Tibial artery (tissue), 4 donors: Measurements from ENCODE around the gene NDRG3.

ENCODE experiments used
- DNase-seq, 2 donors: peaks; one replicate each; pipeline ENCODE4 v3.0.0-alpha.2; 2019
- H3K27ac ChIP-seq, 2 donors: fragments of 200-600 bp; sonication (generic) in 1 of 2; 1 replicate in 1 of 2; 2 replicates in 1 of 2; pipeline ENCODE4 v1.5.1; 2018 to 2019; ENCODE audit warnings: mild to moderate bottlenecking in 1 of 2
- H3K27me3 ChIP-seq, 2 donors: fragments of 200-600 bp; sonication (generic) in 1 of 2; one replicate each; pipeline versions ENCODE4 v1.5.1 to v1.6.0; 2016 to 2019
- H3K36me3 ChIP-seq, 3 donors: fragments of 200-600 bp; sonication (generic) in 2 of 3; one replicate each; pipeline ENCODE4 v1.5.1; 2016 to 2019; ENCODE audit warnings: mild to moderate bottlenecking in 2 of 3
- H3K4me1 ChIP-seq, 4 donors: fragments of 200-600 bp; sonication (generic) in 2 of 4; 1 replicate in 3 of 4; 2 replicates in 1 of 4; pipeline ENCODE4 v1.5.1; 2016 to 2019
- H3K4me3 ChIP-seq, 2 donors: fragments of 200-600 bp; sonication (generic) in 1 of 2; 1 replicate in 1 of 2; 2 replicates in 1 of 2; pipeline ENCODE4 v1.5.1; 2018 to 2019; ENCODE audit warnings: mild to moderate bottlenecking in 2 of 2
- H3K9me3 ChIP-seq, 3 donors: fragments of 200-600 bp; sonication (generic) in 1 of 3; one replicate each; pipeline ENCODE4 v1.5.1; 2016 to 2019
- intact Hi-C: fragments of 100-400 bp; cut with DNase I; formaldehyde crosslinking; loops from one replicate; pipeline ENCODE4 v1.15.0; 2023; ENCODE audit warnings: low total_unique reads
- TF ChIP-seq, protein P1 (sequence below), 2 experiments: fragments of 200-600 bp in 1 of 2; fragments of 450-650 bp in 1 of 2; IDR thresholded peaks; one replicate each; pipeline ENCODE4 v1.5.1; 2017 to 2019; ENCODE audit warnings: antibody characterized with exemption in 2 of 2, mild to moderate bottlenecking in 1 of 2, moderate library complexity in 1 of 2

NDRG3 gene

DNA sequence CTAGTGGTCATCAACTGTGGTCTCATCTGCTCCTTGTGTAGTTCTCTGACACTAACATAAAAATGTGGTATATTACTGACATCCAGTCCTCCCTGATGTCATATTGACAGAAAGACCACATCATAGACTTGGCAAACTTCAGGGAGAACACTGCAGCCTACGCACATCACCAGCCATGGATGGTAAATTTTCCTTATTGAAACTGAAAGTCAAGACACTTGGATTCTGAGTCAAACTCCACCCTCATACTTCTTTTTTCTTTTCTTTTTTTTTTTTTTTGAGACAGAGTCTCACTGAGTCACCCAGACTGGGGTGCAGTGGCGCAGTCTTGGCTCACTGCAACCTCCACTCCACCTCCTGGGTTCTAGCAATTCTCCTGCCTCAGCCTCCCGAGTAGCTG lies 25.4 kb downstream of the NDRG3 start:
- no peak for DNase-seq

GRCh38 chr20:36717657-36718056 lies 28.2 kb downstream of the NDRG3 start:
- no peak overlapping the region for H3K4me3 ChIP-seq
- no peak overlapping the region for H3K27ac ChIP-seq
- H3K9me3 ChIP-seq, result no peaks in the 10 kb centered on the region
- peaks cover 0 to 14% (median 7%) of the 10 kb centered on the region in 4 donors for H3K4me1 ChIP-seq
- peaks cover 0 to 44% (median 25%) of the 10 kb centered on the region in 3 donors for H3K36me3 ChIP-seq
- no peaks in the 10 kb centered on the region for H3K27me3 ChIP-seq
- intact Hi-C loops, result no loop called here
- DNase-seq, result no peak
- TF ChIP-seq, protein P1, sequence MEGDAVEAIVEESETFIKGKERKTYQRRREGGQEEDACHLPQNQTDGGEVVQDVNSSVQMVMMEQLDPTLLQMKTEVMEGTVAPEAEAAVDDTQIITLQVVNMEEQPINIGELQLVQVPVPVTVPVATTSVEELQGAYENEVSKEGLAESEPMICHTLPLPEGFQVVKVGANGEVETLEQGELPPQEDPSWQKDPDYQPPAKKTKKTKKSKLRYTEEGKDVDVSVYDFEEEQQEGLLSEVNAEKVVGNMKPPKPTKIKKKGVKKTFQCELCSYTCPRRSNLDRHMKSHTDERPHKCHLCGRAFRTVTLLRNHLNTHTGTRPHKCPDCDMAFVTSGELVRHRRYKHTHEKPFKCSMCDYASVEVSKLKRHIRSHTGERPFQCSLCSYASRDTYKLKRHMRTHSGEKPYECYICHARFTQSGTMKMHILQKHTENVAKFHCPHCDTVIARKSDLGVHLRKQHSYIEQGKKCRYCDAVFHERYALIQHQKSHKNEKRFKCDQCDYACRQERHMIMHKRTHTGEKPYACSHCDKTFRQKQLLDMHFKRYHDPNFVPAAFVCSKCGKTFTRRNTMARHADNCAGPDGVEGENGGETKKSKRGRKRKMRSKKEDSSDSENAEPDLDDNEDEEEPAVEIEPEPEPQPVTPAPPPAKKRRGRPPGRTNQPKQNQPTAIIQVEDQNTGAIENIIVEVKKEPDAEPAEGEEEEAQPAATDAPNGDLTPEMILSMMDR (IDR thresholded peaks at IDR 0.05), result peak in 1 of 2 experiments; percentile 7

More for the DNA sequence above, 25.4 kb downstream of the NDRG3 start:
- H3K4me3 ChIP-seq, result no peak overlapping the region
- TF ChIP-seq, protein P1 (IDR thresholded peaks at IDR 0.05), result no peak
- peaks cover 0 to 14% (median 7%) of the 10 kb centered on the region in 4 donors for H3K4me1 ChIP-seq
- H3K27me3 ChIP-seq, result no peaks in the 10 kb centered on the region
- no peaks in the 10 kb centered on the region for H3K9me3 ChIP-seq
- peaks cover 0 to 44% (median 25%) of the 10 kb centered on the region in 3 donors for H3K36me3 ChIP-seq
- H3K27ac ChIP-seq, result no peak overlapping the region
- intact Hi-C loops, result no loop called here

- DNase-seq, result no peak
- Histone ChIP-seq H3K4me1 (peaks cover 0 to 14% (median 7%) of the 10 kb centered on the region in 4 donors), H3K36me3 (peaks cover 0 to 41% (median 25%) of the 10 kb centered on the region in 3 donors), H3K27me3 (no peaks in the 10 kb centered on the region), H3K9me3 (no peaks in the 10 kb centered on the region), H3K4me3 (no peak overlapping the region), H3K27ac (no peak overlapping the region)
- intact Hi-C loops, result no loop called here
- TF ChIP-seq, protein P1 (IDR thresholded peaks at IDR 0.05), result no peak
Observed at GRCh38 chr20:36717021-36717420, 28.9 kb downstream of the NDRG3 start.

DNA sequence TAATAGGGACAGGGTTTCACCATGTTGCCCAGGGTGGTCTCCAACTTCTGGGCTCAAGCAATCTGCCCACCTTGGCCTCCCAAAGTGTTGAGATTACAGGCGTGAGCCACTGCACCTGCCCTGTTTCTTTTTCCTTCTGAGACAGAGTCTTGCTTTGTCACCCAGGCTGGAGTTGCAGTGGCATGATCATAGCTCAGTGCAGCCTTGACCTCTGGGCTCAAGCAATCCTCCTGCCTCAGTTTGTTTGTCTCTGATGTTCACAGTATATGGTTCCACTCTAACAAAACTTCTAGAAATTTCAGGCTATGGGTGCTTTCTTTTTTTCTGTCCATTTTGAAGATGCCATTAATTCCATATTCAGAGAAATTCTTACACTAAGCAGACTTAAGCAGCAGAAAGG lies 33.1 kb downstream of the NDRG3 start:
- H3K27me3 ChIP-seq, result no peaks in the 10 kb centered on the region
- intact Hi-C loops, result no loop called here

GRCh38 chr20:36709126-36709525 lies 36.8 kb downstream of the NDRG3 start:
- Histone ChIP-seq H3K9me3 (no peaks in the 10 kb centered on the region), H3K4me3 (no peak overlapping the region), H3K36me3 (no peaks in the 10 kb centered on the region), H3K27ac (peak overlapping the region in 1 of 2 donors; percentile 25), H3K27me3 (no peaks in the 10 kb centered on the region), H3K4me1 (peaks cover 0 to 46% (median 15%) of the 10 kb centered on the region in 4 donors)
- TF ChIP-seq, protein P1 (IDR thresholded peaks at IDR 0.05), result no peak
- DNase-seq, result no peak
- intact Hi-C loops, result no loop called here

More for the DNA sequence above, 33.1 kb downstream of the NDRG3 start:
- no peak overlapping the region for H3K27ac ChIP-seq
- peaks cover 0 to 2% (median 0%) of the 10 kb centered on the region in 3 donors for H3K36me3 ChIP-seq
- H3K4me1 ChIP-seq, result peaks cover 0 to 24% (median 7%) of the 10 kb centered on the region in 4 donors
- H3K4me3 ChIP-seq, result no peak overlapping the region
- no peak for DNase-seq
- H3K9me3 ChIP-seq, result no peaks in the 10 kb centered on the region
- TF ChIP-seq, protein P1 (IDR thresholded peaks at IDR 0.05), result no peak

DNA sequence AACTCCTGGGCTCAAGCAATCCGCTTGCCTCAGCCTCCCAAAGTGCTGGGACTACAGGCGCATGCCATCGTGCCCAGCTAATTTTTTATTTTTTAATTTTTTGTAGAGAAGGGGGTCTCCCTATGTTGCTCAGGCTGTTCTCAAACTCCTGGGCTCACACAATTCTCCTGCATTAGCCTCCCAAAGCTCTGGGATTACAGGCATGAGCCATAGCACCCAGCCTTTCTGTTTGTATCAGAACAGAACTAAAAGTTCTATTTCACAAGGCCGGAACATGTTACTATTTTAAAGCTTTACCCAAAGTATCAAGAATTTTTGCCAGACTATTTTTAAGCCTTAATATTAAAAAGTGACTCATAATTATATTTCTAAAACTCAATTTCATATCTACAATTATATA lies 42.4 kb downstream of the NDRG3 start:
- peak; percentile 24 to 71 for DNase-seq
- no peaks in the 10 kb centered on the region for H3K36me3 ChIP-seq
- H3K27me3 ChIP-seq, result no peaks in the 10 kb centered on the region
- no peak overlapping the region for H3K4me3 ChIP-seq
- peaks cover 0 to 69% (median 21%) of the 10 kb centered on the region in 4 donors for H3K4me1 ChIP-seq
- H3K9me3 ChIP-seq, result no peaks in the 10 kb centered on the region
- TF ChIP-seq, protein P1 (IDR thresholded peaks at IDR 0.05), result no peak
- intact Hi-C loops, result no loop called here
- peak overlapping the region; percentile 86 to 87 for H3K27ac ChIP-seq
